CD4-positive, alpha-beta memory T cell (primary cell): ENCODE data around the gene CASS4. TPM values are rescaled to one million over a fixed set of nuclear protein-coding genes. Genes with fewer than 3 reads are reported as not detected.

ENCODE experiments used
- CTCF ChIA-PET: fragments of 350-600 bp; sonication (Branson Sonifier 250); formaldehyde crosslinking; loops from one replicate; lab custom pipeline; 2021; ENCODE audit warnings: inconsistent platforms; ENCODE audit not compliant: partially characterized antibody; lab: Charles Lee
- POLR2A ChIA-PET: fragments of 350-600 bp; sonication (Branson Sonifier 250); formaldehyde crosslinking; loops from one replicate; lab custom pipeline; 2021; ENCODE audit not compliant: partially characterized antibody; lab: Charles Lee
- DNase-seq, 5 donors: peaks; one replicate each; pipeline versions ENCODE4 v3.0.0 to v3.0.0-alpha.2; 2020 to 2022; ENCODE audit warnings: mixed read lengths in 1 of 5
- H3K27ac ChIP-seq: one replicate; pipeline ENCODE4 v1.7.0; 2013; ENCODE audit warnings: low read depth, low read length
- H3K27me3 ChIP-seq: 2 replicates; pipeline ENCODE4 v1.7.0; 2013; ENCODE audit warnings: mild to moderate bottlenecking, low read length, moderate library complexity; ENCODE audit not compliant: insufficient read depth
- H3K36me3 ChIP-seq: 2 replicates; pipeline ENCODE4 v1.7.0; 2013; ENCODE audit warnings: mild to moderate bottlenecking, low read length, moderate library complexity; ENCODE audit not compliant: insufficient read depth
- H3K4me1 ChIP-seq: 2 replicates; pipeline ENCODE4 v1.7.0; 2013; ENCODE audit warnings: mild to moderate bottlenecking, low read length, moderate library complexity; ENCODE audit not compliant: insufficient read depth
- H3K4me3 ChIP-seq, 2 donors: one replicate each; pipeline ENCODE4 v1.7.0; 2013; ENCODE audit warnings: low read length in 2 of 2, mild to moderate bottlenecking in 1 of 2
- H3K9me3 ChIP-seq, 2 donors: one replicate each; pipeline ENCODE4 v1.7.0; 2013; ENCODE audit warnings: low read length in 2 of 2, control low read depth in 1 of 2; ENCODE audit not compliant: control insufficient read depth in 1 of 2
- H3K27ac Mint-ChIP-seq, 7 donors: one replicate each; pipeline ENCODE4 v1.8.0; 2020 to 2021; ENCODE audit warnings: mixed read lengths in 7 of 7, mild to moderate bottlenecking in 6 of 7, inconsistent platforms in 3 of 7, moderate library complexity in 3 of 7
- H3K27me3 Mint-ChIP-seq, 2 donors: one replicate each; pipeline ENCODE4 v1.8.0; 2020 to 2021; ENCODE audit warnings: mixed read lengths in 2 of 2
- H3K36me3 Mint-ChIP-seq, 2 donors: one replicate each; pipeline ENCODE4 v1.8.0; 2020 to 2021; ENCODE audit warnings: mixed read lengths in 2 of 2, inconsistent platforms in 1 of 2, mild to moderate bottlenecking in 1 of 2
- H3K4me1 Mint-ChIP-seq, 4 donors: one replicate each; pipeline ENCODE4 v1.8.0; 2020 to 2021; ENCODE audit warnings: mixed read lengths in 4 of 4, mild to moderate bottlenecking in 1 of 4
- H3K4me3 Mint-ChIP-seq, 8 donors: one replicate each; pipeline ENCODE4 v1.8.0; 2020 to 2021; ENCODE audit warnings: mixed read lengths in 8 of 8, mild to moderate bottlenecking in 7 of 8, moderate library complexity in 6 of 8, inconsistent platforms in 3 of 8
- H3K9me3 Mint-ChIP-seq, 8 donors: one replicate each; pipeline ENCODE4 v1.8.0; 2020 to 2021; ENCODE audit warnings: mixed read lengths in 8 of 8, mild to moderate bottlenecking in 5 of 8, inconsistent platforms in 3 of 8, moderate library complexity in 1 of 8
- intact Hi-C: fragments of 100-400 bp; cut with micrococcal nuclease; formaldehyde crosslinking; loops from one replicate; pipeline ENCODE4 v1.15.1; 2023
- polyA plus RNA-seq, 2 donors: library from polyadenylated mRNA; unstranded; fragments of 300-500 nt; fragmentation: Illumina TruSeq; gene quantifications; one replicate each; pipeline ENCODE4 v1.2.3, GENCODE V29; 2021
- total RNA-seq, 2 experiments: library from RNA; stranded (reverse); gene quantifications; one replicate each; pipeline ENCODE4 v1.2.3, GENCODE V29; 2021

CASS4 gene
- total and polyA plus RNA-seq, 4 experiments from 2014 or later = 3.3 to 10.9 (median 7.9) TPM

- no peak overlapping the region for H3K4me3 ChIP-seq
- peak overlapping the region; percentile 25 for H3K27ac ChIP-seq
- DNase-seq = no peak
- H3K36me3 ChIP-seq = peaks cover 5% of the 10 kb centered on the region
- H3K36me3 Mint-ChIP-seq = peaks cover 6 to 10% of the 10 kb centered on the region in 2 donors
- H3K4me1 ChIP-seq = peaks cover 51% of the 10 kb centered on the region
- no peaks in the 10 kb centered on the region for H3K27me3 ChIP-seq
- H3K9me3 Mint-ChIP-seq = peaks cover 0 to 3% (median 0%) of the 10 kb centered on the region in 8 donors
- intact Hi-C loops = no loop called here
- H3K4me1 Mint-ChIP-seq = peaks cover 44 to 81% (median 63%) of the 10 kb centered on the region in 4 donors
- ChIA-PET CTCF (interaction anchor here (1.5 to 2.5 kb wide), 3 partner anchors 12 to 36 kb away, joined by 3 to 10 read pairs (median 5); partner anchors contain the start of gene CASS4), POLR2A (interaction anchor here (0.9 to 3.0 kb wide), 4 partner anchors 10 to 22 kb away, joined by 3 to 12 read pairs (median 6); partner anchors contain the start of gene CASS4)
- no peaks in the 10 kb centered on the region for H3K9me3 ChIP-seq
- H3K27me3 Mint-ChIP-seq = no peaks in the 10 kb centered on the region
- H3K27ac Mint-ChIP-seq = peak overlapping the region; percentile 61 to 89 (median 82)
- H3K4me3 Mint-ChIP-seq = peak overlapping the region in 7 of 8 donors; percentile 1 to 76 (median 51)
These were observed 21.8 kb downstream of the CASS4 start for GRCh38 chr20:56433880-56434255.

- peaks cover 5% of the 10 kb centered on the region for H3K36me3 ChIP-seq
- no peak overlapping the region for H3K4me3 ChIP-seq
- intact Hi-C loops = no loop called here
- H3K27me3 ChIP-seq = no peaks in the 10 kb centered on the region
- H3K36me3 Mint-ChIP-seq = peaks cover 0 to 13% of the 10 kb centered on the region in 2 donors
- peaks cover 65% of the 10 kb centered on the region for H3K4me1 ChIP-seq
- no peak for DNase-seq
- peaks cover 45 to 79% (median 63%) of the 10 kb centered on the region in 4 donors for H3K4me1 Mint-ChIP-seq
- no peaks in the 10 kb centered on the region for H3K9me3 Mint-ChIP-seq
- H3K4me3 Mint-ChIP-seq = peak overlapping the region in 2 of 8 donors; percentile 4 to 13
- peak overlapping the region in 5 of 7 donors; percentile 2 to 91 (median 64) for H3K27ac Mint-ChIP-seq
- no peak overlapping the region for H3K27ac ChIP-seq
- H3K9me3 ChIP-seq = no peaks in the 10 kb centered on the region
- ChIA-PET POLR2A (interaction anchor here (1.3 to 1.5 kb wide), 2 partner anchors 10 to 25 kb away, joined by 4 to 5 read pairs; partner anchors contain the start of gene CASS4), CTCF (interaction anchor here (1.0 to 1.2 kb wide), 2 partner anchors 10 to 19 kb away, joined by 3 to 4 read pairs; no protein-coding TSS in a partner anchor)
- H3K27me3 Mint-ChIP-seq = no peaks in the 10 kb centered on the region
These were observed 25.3 kb downstream of the CASS4 start for GRCh38 chr20:56437196-56437960.

GRCh38 chr20:56438284-56438683 is 26.2 kb downstream of the CASS4 start:
- no peaks in the 10 kb centered on the region for H3K27me3 ChIP-seq
- CTCF ChIA-PET = interaction anchor here (1.2 kb wide), 1 partner anchor 9 kb away, joined by 4 read pairs; no protein-coding TSS in a partner anchor
- Mint-ChIP-seq H3K27ac (peak overlapping the region in 6 of 7 donors; percentile 15 to 91 (median 82)), H3K36me3 (peaks cover 0 to 18% of the 10 kb centered on the region in 2 donors), H3K27me3 (no peaks in the 10 kb centered on the region), H3K9me3 (no peaks in the 10 kb centered on the region), H3K4me3 (peak overlapping the region in 2 of 8 donors; percentile 43 to 64), H3K4me1 (peaks cover 41 to 79% (median 61%) of the 10 kb centered on the region in 4 donors)
- H3K36me3 ChIP-seq = peaks cover 5% of the 10 kb centered on the region
- peaks cover 63% of the 10 kb centered on the region for H3K4me1 ChIP-seq
- DNase-seq = no peak
- H3K9me3 ChIP-seq = no peaks in the 10 kb centered on the region
- H3K4me3 ChIP-seq = no peak overlapping the region
- no peak overlapping the region for H3K27ac ChIP-seq
- POLR2A ChIA-PET = interaction anchor here (1.8 to 6.0 kb wide), 2 partner anchors 20 to 25 kb away, joined by 16 to 40 read pairs; partner anchors contain the start of gene CASS4
- intact Hi-C loops = no loop called here

GRCh38 chr20:56439771-56440291 is 27.8 kb downstream of the CASS4 start:
- no peak overlapping the region for H3K4me3 ChIP-seq
- Mint-ChIP-seq H3K4me1 (peaks cover 31 to 71% (median 50%) of the 10 kb centered on the region in 4 donors), H3K27me3 (no peaks in the 10 kb centered on the region), H3K9me3 (no peaks in the 10 kb centered on the region), H3K27ac (peak overlapping the region; percentile 86 to 94 (median 89)), H3K4me3 (peak overlapping the region; percentile 31 to 89 (median 73)), H3K36me3 (peaks cover 0 to 21% of the 10 kb centered on the region in 2 donors)
- peaks cover 5% of the 10 kb centered on the region for H3K36me3 ChIP-seq
- no peaks in the 10 kb centered on the region for H3K27me3 ChIP-seq
- intact Hi-C loops = loop anchor here (1.0 to 2.0 kb wide), 3 partner anchors 17 to 39 kb away; partner anchors contain the start of gene CASS4
- POLR2A ChIA-PET = interaction anchor here (0.6 to 6.0 kb wide), 7 partner anchors 17 to 47 kb away, joined by 3 to 40 read pairs (median 5); partner anchors contain the start of genes AURKA, CASS4, CSTF1 and RTF2
- CTCF ChIA-PET = interaction anchor here (0.7 to 1.8 kb wide), 6 partner anchors 13 to 39 kb away, joined by 3 to 4 read pairs (median 3); partner anchors contain the start of gene CASS4
- DNase-seq = no peak
- no peaks in the 10 kb centered on the region for H3K9me3 ChIP-seq
- peaks cover 53% of the 10 kb centered on the region for H3K4me1 ChIP-seq
- H3K27ac ChIP-seq = peak overlapping the region; percentile 5

GRCh38 chr20:56440346-56441007 is 28.4 kb downstream of the CASS4 start:
- H3K4me1 Mint-ChIP-seq = peaks cover 29 to 68% (median 49%) of the 10 kb centered on the region in 4 donors
- peaks cover 53% of the 10 kb centered on the region for H3K4me1 ChIP-seq

More at GRCh38 chr20:56440346-56441007, 28.4 kb downstream of the CASS4 start:
- H3K4me3 Mint-ChIP-seq = peak overlapping the region; percentile 54 to 89 (median 73)
- no peaks in the 10 kb centered on the region for H3K9me3 Mint-ChIP-seq
- Histone ChIP-seq H3K27me3 (no peaks in the 10 kb centered on the region), H3K9me3 (no peaks in the 10 kb centered on the region), H3K36me3 (peaks cover 5% of the 10 kb centered on the region), H3K4me3 (no peak overlapping the region), H3K27ac (peak overlapping the region; percentile 5)
- ChIA-PET CTCF (interaction anchor here (0.7 to 1.8 kb wide), 6 partner anchors 12 to 40 kb away, joined by 3 to 4 read pairs (median 3); partner anchors contain the start of gene CASS4), POLR2A (interaction anchor here (0.6 to 6.0 kb wide), 7 partner anchors 18 to 48 kb away, joined by 3 to 40 read pairs (median 5); partner anchors contain the start of genes AURKA, CASS4, CSTF1 and RTF2)
- no peaks in the 10 kb centered on the region for H3K27me3 Mint-ChIP-seq
- H3K36me3 Mint-ChIP-seq = peaks cover 0 to 27% of the 10 kb centered on the region in 2 donors
- H3K27ac Mint-ChIP-seq = peak overlapping the region; percentile 86 to 94 (median 89)
- intact Hi-C loops = loop anchor here (1.0 to 2.0 kb wide), 3 partner anchors 18 to 40 kb away; partner anchors contain the start of gene CASS4
- DNase-seq = peak; percentile 58 to 85 (median 68)
